Glomerular endothelial cell (primary cell): ENCODE data around the gene DGCR2. TPM values are rescaled to one million over a fixed set of nuclear protein-coding genes. Genes with fewer than 3 reads are reported as not detected.

Source experiments
- DNase-seq: peaks from one replicate; pipeline ENCODE4 v3.0.0-alpha.2; 2011; ENCODE audit warnings: low read depth, low spot score; ENCODE audit errors: extremely low read depth
- total RNA-seq: library from RNA; depleted of rRNA; stranded (reverse); fragments of >200 nt; gene quantifications from 2 replicates; pipeline ENCODE4 v1.2.3, GENCODE V29; 2015

Gene DGCR2
- total RNA-seq, 1 donor from 2014 or later, result 60.9 TPM

DNA sequence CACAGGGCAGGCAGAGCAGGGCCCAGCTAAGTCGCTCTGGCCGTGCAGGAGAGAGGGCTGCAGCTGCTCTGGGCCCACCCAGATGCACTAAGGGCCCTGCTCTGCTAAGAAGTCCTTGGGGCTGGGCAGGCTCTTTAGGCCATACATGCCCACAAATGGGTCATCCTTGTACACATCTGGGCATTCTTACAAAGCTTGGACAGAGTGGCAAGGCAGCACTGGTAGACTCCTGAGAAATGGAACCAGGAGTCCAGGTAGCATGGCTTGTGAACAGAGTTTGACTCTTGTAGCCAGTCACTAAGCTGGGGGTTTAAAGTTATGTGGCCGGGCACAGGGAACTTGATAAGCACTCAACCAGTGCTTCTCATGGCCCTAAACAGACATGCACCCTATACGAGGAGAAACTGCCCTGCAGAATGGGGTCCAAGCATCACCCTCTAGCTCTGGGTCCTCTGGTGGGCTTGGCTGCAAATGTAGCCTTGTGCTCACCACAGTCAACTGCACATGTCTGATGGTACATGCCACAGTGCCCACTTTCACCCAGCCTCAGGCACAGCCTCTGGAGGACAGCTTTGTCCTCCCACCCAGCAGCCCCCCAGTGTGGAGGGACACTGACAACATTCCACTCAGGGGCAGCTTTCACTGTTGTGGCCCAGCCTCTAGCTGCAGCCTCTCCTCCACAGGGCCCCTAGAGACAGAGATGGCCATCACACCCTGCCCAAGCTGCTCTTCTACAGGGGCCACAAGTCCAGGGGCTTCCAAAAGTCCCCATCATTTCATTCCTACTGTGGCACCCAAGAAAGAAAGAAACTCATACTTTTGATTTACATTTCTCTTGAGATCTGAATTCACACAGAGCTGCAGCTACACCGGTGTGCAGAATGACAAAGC is 75.2 kb downstream of the DGCR2 start:
- no peak for DNase-seq

DNA sequence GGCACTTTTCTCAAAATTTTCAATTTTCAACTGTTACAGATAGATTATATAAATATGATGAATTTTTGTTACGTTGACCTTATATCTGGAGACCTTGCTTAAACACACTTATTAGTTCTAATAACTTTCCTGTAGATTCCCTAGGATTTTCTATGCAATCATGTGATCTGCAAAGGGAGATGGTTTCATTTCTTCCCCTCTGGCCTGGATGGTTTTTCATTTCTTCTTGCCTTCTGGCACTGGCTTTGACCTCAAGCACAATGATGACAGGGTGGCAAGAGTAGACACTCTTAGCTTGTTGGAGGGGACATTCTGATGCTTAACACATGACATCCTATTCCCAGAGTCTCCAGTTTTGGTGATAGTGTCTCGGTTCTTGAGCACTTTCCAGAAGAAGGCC is 75.9 kb downstream of the DGCR2 start:
- DNase-seq, result no peak

DNA sequence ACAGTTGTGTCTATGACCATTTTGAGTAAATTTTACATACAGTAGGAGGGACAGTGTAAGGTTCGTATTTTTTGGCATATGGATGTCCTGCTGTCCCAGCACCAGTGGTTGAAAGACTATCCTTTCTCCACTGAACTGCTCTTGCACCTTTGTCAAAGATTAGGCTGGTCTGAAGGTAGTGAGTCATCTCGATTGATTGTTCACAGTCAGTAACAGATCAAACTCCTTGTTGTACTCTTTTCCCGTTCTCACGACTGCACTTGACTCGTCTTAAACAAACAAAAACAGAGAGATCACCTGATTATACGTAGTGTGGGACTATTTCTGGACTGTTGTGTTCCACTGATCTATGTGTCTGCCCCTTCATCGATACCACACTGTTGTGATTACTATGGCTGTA is 77.1 kb downstream of the DGCR2 start:
- DNase-seq, result no peak

DNA sequence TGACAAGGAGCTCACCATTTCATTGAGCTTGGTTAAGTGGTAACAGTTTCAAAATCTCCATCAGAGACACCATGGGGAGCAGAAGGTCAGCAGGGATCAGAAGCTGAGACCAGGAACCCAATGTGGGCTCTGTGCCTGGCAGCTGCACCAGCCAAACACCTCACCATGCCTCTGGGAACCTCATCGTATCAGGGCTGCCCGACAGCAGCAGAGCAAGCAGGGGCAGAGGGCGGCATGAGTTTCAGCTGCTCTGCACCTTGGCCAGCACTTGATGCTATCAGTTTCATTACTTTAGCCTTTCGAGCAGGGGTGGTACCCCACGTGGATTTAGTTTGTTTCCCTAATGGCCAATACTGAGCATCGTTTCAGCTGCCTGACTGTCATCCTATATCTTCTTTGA is 77.8 kb downstream of the DGCR2 start:
- DNase-seq, result no peak

DNA sequence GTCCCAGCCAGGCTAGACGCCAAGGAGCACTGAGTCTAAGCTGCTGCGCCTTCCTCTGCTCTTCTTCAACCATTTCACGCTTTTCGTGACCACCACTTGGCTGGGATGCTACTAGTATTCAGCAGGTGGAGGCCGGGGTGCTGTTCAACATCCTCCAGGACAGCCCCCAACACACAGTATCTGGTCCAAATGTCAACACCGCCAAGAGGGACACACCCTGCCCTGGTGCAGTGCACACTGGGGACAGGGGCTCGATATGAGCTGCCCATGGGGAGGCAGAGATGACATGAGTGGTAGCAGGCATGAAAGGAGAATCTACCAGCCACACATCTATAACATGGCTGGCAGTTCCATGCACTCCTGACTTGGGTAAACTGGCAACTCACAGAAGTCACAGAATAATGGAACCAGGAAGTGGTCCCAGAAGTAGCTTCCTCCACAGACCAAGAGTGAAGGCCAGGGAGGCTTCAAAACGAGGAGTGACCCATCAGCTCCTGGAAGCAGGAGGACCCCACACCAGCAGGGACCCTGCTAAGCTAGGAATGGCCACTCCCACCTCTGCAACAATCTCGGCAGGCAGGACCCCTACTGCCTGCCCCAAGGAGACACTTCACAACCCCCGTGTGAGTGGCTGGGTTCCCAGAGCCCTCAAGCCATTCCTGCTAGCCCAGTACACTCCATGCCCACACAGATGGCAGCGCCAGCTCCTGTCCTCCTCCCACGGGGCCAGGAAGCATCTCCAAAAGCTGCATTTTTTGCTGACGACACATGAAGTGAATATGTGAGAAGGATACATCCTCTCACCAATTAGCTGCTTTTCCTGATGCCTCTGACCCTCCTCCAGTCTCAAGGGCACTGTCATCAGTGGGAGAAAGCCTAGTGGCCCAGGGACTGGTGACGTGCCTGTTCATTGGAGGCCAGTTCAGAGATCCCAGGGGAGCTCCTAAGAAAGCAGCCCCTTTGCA is 78.8 kb downstream of the DGCR2 start:
- DNase-seq, result no peak

DNA sequence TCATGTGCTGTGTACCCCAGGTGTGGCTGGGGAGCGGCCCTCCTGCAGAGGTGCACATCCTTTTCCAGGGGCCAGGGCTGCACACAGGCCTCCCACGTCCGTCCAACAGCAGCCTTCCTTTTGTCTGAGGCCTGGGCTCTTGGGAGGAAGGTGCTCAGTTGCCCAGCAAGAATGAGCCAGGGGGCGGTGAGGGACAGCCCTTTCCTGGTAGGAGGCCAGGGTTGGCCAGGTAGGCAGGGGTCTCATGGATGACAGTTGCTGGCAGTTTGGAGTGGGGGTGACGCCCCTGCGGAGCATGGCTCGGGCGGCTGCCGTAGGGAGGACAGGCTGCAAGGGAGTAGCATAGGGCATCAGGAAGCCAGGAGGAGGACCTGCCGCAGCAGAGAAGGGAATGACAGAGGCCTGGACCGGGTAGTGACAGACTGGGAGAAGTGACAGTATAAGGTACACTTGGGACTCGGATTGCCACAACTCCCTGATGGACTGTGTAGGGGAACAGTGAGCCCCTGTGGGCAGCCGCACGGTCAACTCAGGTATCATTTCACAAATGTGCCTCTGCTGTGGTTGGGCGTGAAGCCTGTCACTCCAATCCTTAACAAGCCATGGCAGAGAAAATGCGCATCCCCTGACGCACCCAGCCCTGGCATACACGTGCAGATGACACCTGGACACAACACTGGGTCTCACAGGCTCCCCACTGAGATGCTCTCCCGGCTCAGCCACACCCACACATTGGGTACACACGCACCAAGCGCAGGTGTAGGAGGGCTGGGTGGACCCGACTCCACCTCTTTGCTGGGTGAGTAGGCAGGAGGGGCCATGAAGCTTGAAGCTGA is 79.7 kb downstream of the DGCR2 start:
- DNase-seq, result no peak

DNA sequence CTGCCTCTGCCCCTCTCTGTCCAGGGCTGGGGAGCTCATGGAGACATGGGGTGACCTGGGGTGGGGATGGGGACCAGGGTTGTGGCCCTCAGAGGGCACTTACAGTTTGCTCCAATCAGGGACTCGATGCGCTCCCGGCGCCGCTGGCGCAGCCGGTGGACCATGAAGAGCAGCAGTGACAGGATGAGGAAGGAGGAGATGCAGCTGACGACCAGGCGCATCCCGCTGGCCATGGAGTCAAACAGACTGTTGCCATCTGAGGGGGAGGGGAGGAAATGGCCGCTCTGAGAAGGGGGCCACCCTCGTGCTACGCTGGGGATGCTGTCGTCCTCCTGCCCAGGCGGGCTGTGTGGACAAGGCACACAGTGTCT is 80.5 kb downstream of the DGCR2 start:
- no peak for DNase-seq

DNA sequence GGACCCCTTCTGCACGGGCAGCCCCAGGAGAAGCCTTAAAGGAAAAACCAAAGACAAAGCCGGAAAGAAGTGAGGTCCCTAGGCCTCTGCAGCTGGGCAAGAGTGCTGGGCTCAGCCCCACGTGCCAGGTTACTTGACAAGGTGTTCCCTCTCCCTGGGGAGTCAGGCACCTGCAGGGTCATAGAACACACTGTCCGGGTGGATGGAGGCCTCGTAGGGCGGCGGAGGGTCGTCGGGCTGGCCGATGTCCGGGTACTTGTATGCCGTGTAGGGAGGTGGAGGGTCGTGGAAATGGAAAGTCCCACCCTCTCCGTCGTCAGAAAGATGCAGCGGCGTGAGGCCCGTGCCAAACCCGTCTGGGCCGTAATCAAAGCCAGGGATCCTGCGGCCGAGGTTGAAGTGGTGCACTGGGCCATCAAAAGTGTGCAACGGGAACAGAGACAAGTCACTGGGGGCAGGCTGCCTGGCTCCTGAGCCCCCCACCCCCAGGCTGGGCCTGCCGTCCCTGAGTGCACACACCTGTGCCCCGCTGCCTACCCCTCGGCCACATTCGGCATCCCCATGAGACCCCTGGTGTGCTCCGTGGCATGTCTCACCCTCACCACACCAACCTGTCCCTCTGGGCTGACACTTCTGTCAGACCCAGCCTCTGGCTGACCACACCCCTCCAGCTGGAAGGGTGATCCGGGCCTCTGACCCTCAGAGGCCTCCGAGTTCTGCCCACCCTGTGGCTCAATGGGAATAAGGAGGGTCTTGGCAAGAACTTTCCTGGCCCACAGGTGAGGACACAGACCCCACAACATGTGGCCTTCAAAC is 81.1 kb downstream of the DGCR2 start:
- no peak for DNase-seq

DNA sequence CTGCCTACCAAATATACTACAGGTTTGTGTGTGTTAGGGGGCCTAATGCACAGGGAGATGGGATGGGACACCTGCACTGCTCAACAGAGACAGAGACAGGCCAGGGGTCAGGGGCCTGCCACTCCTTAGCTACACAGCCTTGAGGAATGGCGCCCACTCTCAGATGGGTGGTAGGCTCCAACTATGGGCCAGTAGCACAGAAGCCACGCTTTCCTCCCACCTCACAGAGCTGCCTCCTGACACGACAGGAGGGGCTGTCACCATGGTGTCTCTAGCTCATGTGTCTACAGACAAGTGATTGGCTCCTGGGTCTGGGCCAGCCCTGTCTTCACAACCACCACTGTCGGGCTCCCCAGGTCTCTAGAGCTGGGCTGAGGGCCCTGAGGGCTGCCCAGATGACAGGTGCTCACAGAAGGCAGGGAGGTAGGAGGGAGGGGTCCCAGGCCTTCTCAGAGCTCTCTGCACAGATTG is 81.8 kb downstream of the DGCR2 start:
- DNase-seq, result no peak

DNA sequence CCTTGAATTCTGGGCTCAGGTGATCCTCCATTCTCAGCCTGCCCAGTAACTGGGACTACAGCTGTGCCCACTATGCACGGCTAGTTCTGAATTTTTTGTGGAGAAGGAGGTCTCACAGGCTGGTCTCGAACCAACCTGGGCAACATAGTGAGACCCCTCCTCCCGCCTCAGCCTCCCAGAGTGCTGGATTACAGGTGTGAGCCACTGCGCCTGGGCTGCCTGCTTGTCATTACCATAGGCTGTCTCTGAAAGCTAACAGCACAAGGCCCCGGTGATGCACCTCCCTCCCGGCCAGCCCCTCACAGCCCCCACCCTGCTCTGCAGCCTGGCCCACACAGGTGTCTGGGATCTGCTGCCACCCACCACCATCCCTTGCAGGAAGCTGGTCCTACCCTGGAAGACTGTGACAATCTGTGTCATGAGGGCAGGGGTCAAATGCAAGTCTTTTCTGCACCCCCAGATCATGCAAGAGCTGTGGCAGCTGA is 82.4 kb downstream of the DGCR2 start:
- DNase-seq, result no peak

DNA sequence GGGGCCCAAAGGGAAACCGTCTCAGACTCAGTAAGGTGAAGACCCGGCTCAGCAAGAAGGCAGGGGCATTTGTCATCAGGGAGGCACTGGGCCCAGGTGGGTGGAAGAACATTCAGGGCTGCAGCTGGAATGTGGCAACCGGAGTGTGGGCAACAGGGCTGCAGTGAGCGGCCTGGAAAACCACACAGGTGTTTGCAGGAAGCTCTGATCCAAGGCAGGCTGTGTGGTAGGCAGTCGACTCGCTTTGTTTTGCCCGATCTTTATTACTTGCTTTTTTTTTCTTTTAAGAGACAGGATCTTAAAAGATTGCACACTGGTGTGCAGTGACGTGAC is 82.8 kb downstream of the DGCR2 start:
- no peak for DNase-seq

DNA sequence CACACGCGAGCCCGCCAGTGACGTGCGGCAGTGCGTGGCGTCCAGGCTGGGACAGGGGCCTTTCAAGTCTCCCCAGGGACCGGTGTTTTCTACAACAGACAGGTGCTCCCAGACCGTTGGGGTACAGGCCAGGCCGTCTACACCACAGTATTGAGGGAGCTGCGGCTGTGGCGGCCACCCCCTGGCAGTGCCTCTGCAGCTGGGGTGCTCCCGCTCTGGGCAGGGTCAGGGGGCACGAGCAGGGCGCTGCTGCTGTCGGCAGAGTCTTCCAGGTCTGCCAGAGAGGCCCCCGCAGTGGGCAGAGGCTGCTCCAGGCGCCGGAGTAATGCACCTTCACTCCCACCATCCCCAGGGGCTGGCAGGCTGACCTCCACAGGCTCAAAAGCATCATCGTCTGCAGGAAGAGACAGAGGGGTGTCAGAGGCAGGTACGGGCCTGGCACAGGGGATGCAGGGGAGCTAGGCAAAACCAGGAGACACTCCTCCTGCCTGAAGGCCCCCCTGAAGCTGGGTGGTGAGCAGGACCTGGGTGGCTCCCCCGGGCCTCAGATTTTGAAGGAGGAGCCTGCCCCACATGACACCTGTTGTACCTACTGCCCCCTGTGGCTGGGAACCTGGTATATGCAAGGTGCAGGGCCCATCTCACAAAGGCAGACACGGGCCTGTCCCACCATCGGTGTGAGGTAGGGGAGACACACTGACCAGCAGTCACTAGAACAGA is 83.3 kb downstream of the DGCR2 start:
- DNase-seq, result no peak

DNA sequence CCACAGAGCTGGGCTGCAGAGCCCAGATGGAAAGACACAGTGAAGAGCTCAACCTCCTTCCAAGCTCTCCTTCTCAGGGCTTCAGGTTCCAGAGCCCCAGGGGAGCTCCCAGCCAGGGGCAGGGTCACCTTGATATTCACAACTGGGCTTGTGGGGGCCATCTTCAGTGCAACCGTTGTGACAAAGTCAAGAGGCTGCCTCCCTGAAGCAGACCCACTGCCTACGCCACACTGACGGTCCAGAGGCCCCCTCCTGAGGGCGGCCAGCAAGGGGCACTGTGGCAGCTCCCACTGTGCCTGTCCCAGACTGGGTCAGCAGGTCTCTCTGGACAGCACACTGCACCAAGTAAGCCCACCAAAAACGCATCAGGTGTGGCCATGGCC is 84.1 kb downstream of the DGCR2 start:
- DNase-seq, result no peak

DNA sequence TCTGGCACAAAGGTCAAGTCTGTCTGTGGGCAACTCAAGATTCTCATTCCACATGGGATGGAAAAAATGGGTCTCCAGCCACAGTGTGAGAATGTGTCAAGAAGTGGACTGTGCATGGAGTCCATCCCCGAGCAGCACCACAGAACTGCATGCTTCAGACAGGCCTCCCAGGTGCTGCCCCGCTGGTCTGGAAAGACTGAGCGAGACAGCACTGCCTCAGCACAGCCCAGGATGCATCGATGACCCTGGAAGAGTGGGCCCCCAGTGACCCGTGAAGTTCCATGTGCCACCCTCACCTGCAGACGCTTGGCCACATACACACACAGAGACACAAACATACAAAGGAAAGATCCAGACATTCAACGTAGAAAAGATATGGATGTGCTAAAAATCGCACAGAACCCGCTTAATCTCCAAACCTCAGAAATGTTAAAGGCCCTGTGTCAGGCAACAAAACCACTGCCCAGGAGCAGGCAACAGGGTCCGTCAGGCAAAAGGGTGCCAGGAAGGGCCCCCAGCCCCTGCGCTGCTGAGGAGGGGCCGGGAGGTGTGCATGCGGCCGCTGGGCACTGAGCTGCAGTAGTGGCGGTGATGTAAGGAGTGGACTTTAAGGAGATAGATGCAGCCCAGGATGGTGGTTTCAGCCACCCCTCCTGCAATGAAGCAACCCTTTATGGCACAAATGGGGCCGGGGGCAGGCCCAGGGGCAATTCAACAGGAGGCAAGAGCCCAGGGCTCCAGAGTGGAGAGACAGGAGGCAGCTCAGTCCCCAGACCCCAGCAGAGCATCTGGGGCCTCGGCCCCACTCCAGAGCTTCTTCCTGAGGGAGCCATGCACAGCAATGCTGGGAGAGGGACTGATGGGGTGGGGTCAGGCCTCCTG is 84.7 kb downstream of the DGCR2 start:
- no peak for DNase-seq

DNA sequence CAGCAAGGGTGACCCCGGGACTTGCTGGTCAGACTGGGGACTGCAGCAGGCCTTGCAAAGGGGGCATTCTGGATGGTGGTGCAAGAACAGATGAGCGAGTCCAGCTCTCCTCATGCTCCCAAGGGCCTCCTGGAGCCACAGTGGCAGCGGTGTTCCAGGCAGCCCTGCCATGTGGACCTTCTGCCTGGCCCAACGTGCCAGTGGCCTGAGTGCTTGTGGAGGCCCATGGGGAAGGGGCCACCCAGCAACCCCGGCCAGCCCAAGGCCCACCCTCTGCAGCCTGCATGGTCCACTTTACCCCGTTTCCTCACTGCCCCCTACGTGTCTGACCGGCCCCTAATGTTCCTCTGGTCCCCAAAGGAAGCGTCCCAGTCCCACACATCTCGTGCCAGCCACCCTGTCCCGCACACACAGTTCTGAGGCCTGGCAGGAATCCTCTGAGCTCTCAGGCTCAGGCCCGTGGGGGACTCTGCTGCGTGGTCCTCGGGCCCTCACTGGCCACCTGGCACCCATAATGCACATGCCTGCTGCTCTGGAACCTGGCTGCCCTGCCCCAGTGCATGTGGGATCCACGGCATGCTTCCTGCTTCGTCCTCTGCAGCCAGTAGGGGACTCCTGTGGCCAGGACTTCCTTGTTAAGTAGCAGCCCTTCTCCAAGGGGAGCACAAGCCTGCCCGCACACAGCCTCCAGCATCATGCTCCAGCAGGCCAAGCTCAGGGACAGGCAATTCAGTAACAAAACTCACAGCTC is 85.5 kb downstream of the DGCR2 start:
- no peak for DNase-seq

DNA sequence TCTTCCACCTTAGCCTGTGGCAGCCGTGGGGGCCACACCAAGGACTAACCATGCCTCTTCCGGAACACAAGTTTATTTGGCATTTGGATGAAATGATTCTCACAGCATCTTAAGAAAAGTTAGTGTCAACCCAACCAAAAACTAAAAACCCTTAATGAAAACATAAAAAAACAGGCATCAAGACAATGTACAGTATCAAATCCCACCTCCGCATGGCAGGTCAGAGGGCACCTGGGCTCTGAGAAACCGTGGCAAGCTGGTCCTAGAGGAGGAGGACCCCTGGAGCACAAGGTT is 86.0 kb downstream of the DGCR2 start:
- no peak for DNase-seq

DNA sequence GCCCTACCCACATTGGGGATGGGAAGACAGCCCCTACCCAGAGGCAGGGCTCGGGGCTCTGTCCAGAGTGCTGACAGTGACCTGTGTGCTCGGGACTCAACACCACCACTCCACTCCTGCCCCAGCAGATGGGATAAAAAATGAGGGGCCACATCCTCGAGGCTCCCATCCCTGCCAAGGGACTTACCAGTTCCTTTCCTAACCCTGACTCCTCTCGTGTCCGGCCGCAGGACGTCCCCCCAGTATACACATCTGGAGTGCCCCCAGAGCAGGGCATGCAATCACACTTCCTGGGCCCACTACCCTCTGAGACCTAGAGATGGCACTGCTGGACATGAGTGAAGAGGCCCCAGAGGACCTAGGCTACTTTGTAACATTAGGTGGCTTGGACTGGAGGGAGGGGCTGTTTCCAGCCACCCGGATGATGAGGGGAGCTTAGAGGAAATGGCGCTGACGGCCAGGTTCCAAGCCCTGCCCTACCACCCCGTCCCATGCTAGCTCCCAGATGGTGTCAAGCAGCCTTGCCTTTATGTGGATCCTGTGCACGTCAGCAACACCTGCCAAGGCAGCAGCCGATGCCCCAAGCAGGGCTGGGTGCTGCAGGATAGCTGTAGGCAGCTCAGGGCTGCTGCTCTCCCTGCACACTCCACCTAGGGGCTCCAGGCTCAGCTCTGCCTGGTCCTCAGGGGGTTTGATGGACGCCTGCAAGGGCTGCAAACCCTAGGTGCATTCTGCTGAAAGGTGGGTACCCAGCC is 86.6 kb downstream of the DGCR2 start:
- no peak for DNase-seq
